ENCODE results near the gene PPM1E.

DNA sequence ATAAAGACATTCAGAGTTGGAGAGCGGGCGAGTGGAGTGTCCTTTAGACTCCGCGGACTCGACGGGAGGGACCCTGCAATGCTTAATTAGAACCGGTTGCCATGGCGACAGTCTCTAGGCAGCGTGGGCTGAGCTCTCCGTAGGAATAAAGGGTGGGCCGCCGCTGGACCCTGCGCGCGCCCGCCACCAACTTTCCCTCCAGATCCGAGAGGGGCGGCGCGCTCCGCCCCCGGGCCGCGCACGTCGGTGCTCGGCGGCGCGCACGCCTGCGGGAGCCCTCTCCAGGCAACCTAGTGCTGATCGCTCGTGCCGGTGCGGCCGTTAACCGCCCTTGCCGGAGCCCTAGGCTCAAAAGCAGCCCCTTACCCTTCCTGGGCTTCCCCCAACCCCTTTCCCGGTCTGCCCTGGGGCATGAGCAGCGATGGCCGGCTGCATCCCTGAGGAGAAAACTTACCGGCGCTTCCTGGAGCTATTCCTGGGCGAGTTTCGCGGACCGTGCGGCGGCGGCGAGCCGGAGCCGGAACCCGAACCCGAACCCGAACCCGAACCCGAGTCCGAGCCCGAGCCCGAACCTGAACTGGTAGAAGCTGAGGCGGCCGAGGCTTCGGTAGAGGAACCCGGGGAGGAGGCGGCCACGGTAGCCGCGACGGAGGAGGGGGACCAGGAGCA, at the start of gene PPM1E:
- TF ChIP-seq, protein P1, sequence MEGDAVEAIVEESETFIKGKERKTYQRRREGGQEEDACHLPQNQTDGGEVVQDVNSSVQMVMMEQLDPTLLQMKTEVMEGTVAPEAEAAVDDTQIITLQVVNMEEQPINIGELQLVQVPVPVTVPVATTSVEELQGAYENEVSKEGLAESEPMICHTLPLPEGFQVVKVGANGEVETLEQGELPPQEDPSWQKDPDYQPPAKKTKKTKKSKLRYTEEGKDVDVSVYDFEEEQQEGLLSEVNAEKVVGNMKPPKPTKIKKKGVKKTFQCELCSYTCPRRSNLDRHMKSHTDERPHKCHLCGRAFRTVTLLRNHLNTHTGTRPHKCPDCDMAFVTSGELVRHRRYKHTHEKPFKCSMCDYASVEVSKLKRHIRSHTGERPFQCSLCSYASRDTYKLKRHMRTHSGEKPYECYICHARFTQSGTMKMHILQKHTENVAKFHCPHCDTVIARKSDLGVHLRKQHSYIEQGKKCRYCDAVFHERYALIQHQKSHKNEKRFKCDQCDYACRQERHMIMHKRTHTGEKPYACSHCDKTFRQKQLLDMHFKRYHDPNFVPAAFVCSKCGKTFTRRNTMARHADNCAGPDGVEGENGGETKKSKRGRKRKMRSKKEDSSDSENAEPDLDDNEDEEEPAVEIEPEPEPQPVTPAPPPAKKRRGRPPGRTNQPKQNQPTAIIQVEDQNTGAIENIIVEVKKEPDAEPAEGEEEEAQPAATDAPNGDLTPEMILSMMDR (IDR thresholded peaks at IDR 0.05), result no peak
- no peak for TF ChIP-seq POLR2A (IDR thresholded peaks at IDR 0.05)
